SK-N-SH (cell line): ENCODE measurements around the gene KAT6B. TPM values are rescaled to one million over a fixed set of nuclear protein-coding genes. Genes with fewer than 3 reads are reported as not detected.

Experiments used
- CTCF ChIA-PET: fragments of 300-600, 350-600 bp; formaldehyde crosslinking; extraction: SDS; loops from one replicate; lab custom pipeline; 2021; lab: Yijun Ruan, JAX
- POLR2A ChIA-PET: fragments of 350-600 bp; sonication (Branson Sonifier 250); formaldehyde crosslinking; extraction: SDS; loops from one replicate; lab custom pipeline; 2020; ENCODE audit warnings: antibody characterized with exemption, inconsistent platforms; lab: Yijun Ruan, JAX
- DNase-seq: peaks from one replicate; pipeline ENCODE4 v3.0.0; 2012
- H2AFZ ChIP-seq: fragments of 200-600 bp; sonication (generic); 2 replicates; pipeline ENCODE4 v1.8.1; 2016; ENCODE audit warnings: antibody characterized with exemption, mild to moderate bottlenecking, low read depth
- H3F3A ChIP-seq: fragments of 200-600 bp; sonication (generic); replicated peaks from 2 replicates; pipeline ENCODE3; 2016; ENCODE audit warnings: antibody characterized with exemption, mild to moderate bottlenecking; ENCODE audit not compliant: insufficient read depth
- H3K27ac ChIP-seq, 2 experiments: fragments of 200-500 bp in 1 of 2; fragments of 200-600 bp in 1 of 2; sonication (Bioruptor generic) in 1 of 2; sonication (generic), shearing (Covaris generic) in 1 of 2; 2 replicates each; pipeline versions ENCODE4 v1.5.1 to v1.6.1; 2014 to 2016; ENCODE audit warnings: low read depth in 2 of 2, inconsistent platforms in 1 of 2, low read length in 1 of 2, mild to moderate bottlenecking in 1 of 2, mixed read lengths in 1 of 2
- H3K27me3 ChIP-seq: fragments of 200-600 bp; sonication (generic), shearing (Covaris generic); 2 replicates; pipeline ENCODE4 v1.6.1; 2016; ENCODE audit warnings: mixed run types; ENCODE audit not compliant: insufficient read depth
- H3K36me3 ChIP-seq, 2 experiments: fragments of 200-500 bp in 1 of 2; fragments of 200-600 bp in 1 of 2; sonication (Bioruptor generic) in 1 of 2; sonication (generic) in 1 of 2; replicated peaks in 1 of 2; 2 replicates each; pipeline versions ENCODE3 to v1.5.1; 2014 to 2016; ENCODE audit warnings: low read length in 1 of 2, mild to moderate bottlenecking in 1 of 2; ENCODE audit not compliant: insufficient read depth in 2 of 2, control insufficient read depth in 1 of 2
- H3K4me1 ChIP-seq, 2 experiments: fragments of 200-500 bp in 1 of 2; fragments of 200-600 bp in 1 of 2; sonication (Bioruptor generic) in 1 of 2; sonication (generic), shearing (Covaris generic) in 1 of 2; 2 replicates each; pipeline versions ENCODE4 v1.5.1 to v1.6.1; 2014 to 2016; ENCODE audit warnings: low read depth in 1 of 2, low read length in 1 of 2, mixed run types in 1 of 2; ENCODE audit not compliant: insufficient read depth in 2 of 2, control insufficient read depth in 1 of 2
- H3K4me2 ChIP-seq: fragments of 200-600 bp; sonication (generic), shearing (Covaris generic); 2 replicates; pipeline ENCODE4 v1.6.1; 2017; ENCODE audit warnings: mixed run types
- H3K4me3 ChIP-seq, 2 experiments: fragments of 200-500 bp in 1 of 2; fragments of 200-600 bp in 1 of 2; sonication (Bioruptor generic) in 1 of 2; sonication (generic), shearing (Covaris generic) in 1 of 2; 2 replicates each; pipeline versions ENCODE4 v1.5.1 to v1.8.1; 2014 to 2016; ENCODE audit warnings: low read depth in 2 of 2, inconsistent platforms in 1 of 2, low read length in 1 of 2, mild to moderate bottlenecking in 1 of 2, mixed read lengths in 1 of 2, moderate library complexity in 1 of 2
- H3K79me2 ChIP-seq: fragments of 200-600 bp; sonication (generic); 2 replicates; pipeline ENCODE4 v1.8.1; 2017; ENCODE audit warnings: mild to moderate bottlenecking; ENCODE audit not compliant: insufficient read depth
- H3K9ac ChIP-seq: fragments of 200-600 bp; sonication (generic); 2 replicates; pipeline ENCODE4 v1.6.1; 2017; ENCODE audit warnings: mixed run types
- H3K9me2 ChIP-seq: fragments of 200-600 bp; sonication (generic); 2 replicates; pipeline ENCODE4 v1.6.1; 2017; ENCODE audit warnings: mixed run types
- H3K9me3 ChIP-seq: fragments of 200-600 bp; sonication (generic); 2 replicates; pipeline ENCODE4 v1.6.1; 2017; ENCODE audit warnings: mixed run types, mild to moderate bottlenecking, moderate library complexity
- H4K20me1 ChIP-seq: fragments of 200-600 bp; sonication (generic); 2 replicates; pipeline ENCODE4 v1.6.1; 2017; ENCODE audit warnings: mild to moderate bottlenecking, mixed run types; ENCODE audit not compliant: insufficient read depth
- CHD2 ChIP-seq: fragments of 150-350 bp; IDR thresholded peaks from 2 replicates; pipeline ENCODE4 v1.6.1; 2018; ENCODE audit warnings: low read length; ENCODE audit not compliant: partially characterized antibody
- EP300 ChIP-seq, 2 experiments: IDR thresholded peaks; 2 replicates each; pipeline versions ENCODE4 v1.4.0 to v1.6.1; 2012; ENCODE audit warnings: borderline replicate concordance in 1 of 2, low read depth in 1 of 2, low read length in 1 of 2
- FOSL2 ChIP-seq: IDR thresholded peaks from 2 replicates; pipeline ENCODE4 v1.4.0; 2012; ENCODE audit warnings: low read depth, mild to moderate bottlenecking, moderate library complexity, borderline replicate concordance
- FOXM1 ChIP-seq: IDR thresholded peaks from 2 replicates; pipeline ENCODE4 v1.4.0; 2012; ENCODE audit warnings: low read depth, mild to moderate bottlenecking
- GABPA ChIP-seq: IDR thresholded peaks from 2 replicates; pipeline ENCODE4 v1.4.0; 2012; ENCODE audit warnings: low read depth, mild to moderate bottlenecking
- GATA2 ChIP-seq: sonication (generic); formaldehyde crosslinking; IDR thresholded peaks from 2 replicates; pipeline ENCODE4 v1.5.0; 2020; ENCODE audit warnings: mild to moderate bottlenecking, missing genetic modification reagents
- JUND ChIP-seq: IDR thresholded peaks from 2 replicates; pipeline ENCODE4 v1.4.0; 2012
- MXI1 ChIP-seq: IDR thresholded peaks from 2 replicates; pipeline ENCODE4 v1.6.1; 2012; ENCODE audit warnings: mild to moderate bottlenecking, low read depth, low read length, improper control_type of control experiment
- PBX3 ChIP-seq: IDR thresholded peaks from 2 replicates; pipeline ENCODE4; 2012
- RAD21 ChIP-seq: IDR thresholded peaks from 2 replicates; pipeline ENCODE4 v1.6.1; 2012; ENCODE audit warnings: mild to moderate bottlenecking, low read length
- RCOR1 ChIP-seq: fragments of 150-350 bp; IDR thresholded peaks from 2 replicates; pipeline ENCODE4 v1.6.1; 2017; ENCODE audit warnings: antibody characterized with exemption, low read length
- REST ChIP-seq: IDR thresholded peaks from 2 replicates; pipeline ENCODE4 v1.6.1; 2012; ENCODE audit warnings: mild to moderate bottlenecking, low read depth, low read length, moderate library complexity
- RFX5 ChIP-seq: IDR thresholded peaks from 2 replicates; pipeline ENCODE4 v1.6.1; 2012; ENCODE audit warnings: mild to moderate bottlenecking, improper control_type of control experiment, low read length
- RXRA ChIP-seq: IDR thresholded peaks from 2 replicates; pipeline ENCODE4 v1.4.0; 2012; ENCODE audit warnings: low read depth, mild to moderate bottlenecking, borderline replicate concordance
- USF1 ChIP-seq: IDR thresholded peaks from 2 replicates; pipeline ENCODE4 v1.4.0; 2012; ENCODE audit warnings: low read depth, borderline replicate concordance
- YY1 ChIP-seq: IDR thresholded peaks from 2 replicates; pipeline ENCODE4 v1.4.0; 2012; ENCODE audit warnings: low read depth, mild to moderate bottlenecking
- WGBS: methylation state at CpG from one replicate; pipeline ENCODE4 v1.1.6; 2017; ENCODE audit warnings: low lambda C conversion rate; 5-methylcytosine and 5-hydroxymethylcytosine counted together
- polyA plus RNA-seq, 3 experiments: library from polyadenylated mRNA; depleted of rRNA; stranded (reverse); fragments of >200 nt; gene quantifications; 2 replicates each; pipeline ENCODE4 v1.2.3, GENCODE V29; 2012
- TF ChIP-seq, protein P1 (sequence below): IDR thresholded peaks from 2 replicates; pipeline ENCODE4 v1.4.0; 2012; ENCODE audit warnings: low read depth

Gene KAT6B
- polyA plus RNA-seq, 1 of the 3 experiments (the other 2 are of a cell fraction): 4.3 TPM

GRCh38 chr10:74925708-74926107, 99.3 kb downstream of the KAT6B start:
- H3K4me3 ChIP-seq: no peak overlapping the region
- no peak overlapping the region for H3K4me2 ChIP-seq
- peak overlapping the region; percentile 73 to 83; a peak in 3 of 4 replicates for H3K27ac ChIP-seq
- peak; percentile 63 for DNase-seq
- peaks cover 90% of the 10 kb centered on the region for H3K79me2 ChIP-seq
- POLR2A ChIA-PET: no interaction called here
- H3F3A ChIP-seq: peaks cover 39% of the 10 kb centered on the region
- H2AFZ ChIP-seq: no peak overlapping the region
- TF ChIP-seq MXI1: peak; percentile 73
- TF ChIP-seq RAD21: peak; percentile 17
- TF ChIP-seq RXRA: no peak
- no peak for TF ChIP-seq GABPA
- no peak for TF ChIP-seq YY1
- no peak for TF ChIP-seq FOSL2
- TF ChIP-seq REST: no peak
- TF ChIP-seq PBX3: no peak
- peak; percentile 22; the same call in 1 of the 2 replicates for TF ChIP-seq RCOR1
- no peak for TF ChIP-seq JUND
- TF ChIP-seq FOXM1: no peak
- TF ChIP-seq, protein P1, sequence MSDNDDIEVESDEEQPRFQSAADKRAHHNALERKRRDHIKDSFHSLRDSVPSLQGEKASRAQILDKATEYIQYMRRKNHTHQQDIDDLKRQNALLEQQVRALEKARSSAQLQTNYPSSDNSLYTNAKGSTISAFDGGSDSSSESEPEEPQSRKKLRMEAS: no peak
- peak in 1 of 2 experiments; percentile 47; a peak in 1 of 4 replicates for TF ChIP-seq EP300 (IDR thresholded peaks at IDR 0.05; ENCODE audit: borderline replicate concordance in 1 of 2, low read depth in 1 of 2, low read length in 1 of 2)
- TF ChIP-seq USF1: no peak
- peak; percentile 43; the same call in 1 of the 2 replicates for TF ChIP-seq GATA2 (CRISPR knock-in tag)
- TF ChIP-seq RFX5: no peak
- TF ChIP-seq CHD2: peak; percentile 75
- TF ChIP-seq, all 33 proteins: peak for 6
- WGBS: 82% methylated on average over 4 of the region's 4 CpGs
- Histone ChIP-seq H3K9me3 (no peaks in the 10 kb centered on the region), H3K27me3 (no peaks in the 10 kb centered on the region), H3K9me2 (no peaks in the 10 kb centered on the region), H3K36me3 (no peaks in the 10 kb centered on the region), H4K20me1 (peaks cover 7% of the 10 kb centered on the region; the same call in 1 of the 2 replicates), H3K9ac (no peak overlapping the region), H3K4me1 (peaks cover 30 to 63% of the 10 kb centered on the region in 2 experiments)
- CTCF ChIA-PET: interaction anchor here (1.3 kb wide), 1 partner anchor 11 kb away, joined by 3 read pairs; no protein-coding TSS in a partner anchor
